GM18951 (cell line): Measurements from ENCODE around the gene IP6K1.
A peak's percentile ranks its signal among the peaks of the same experiment; 100 is the strongest.
"Not testable (repeated sequence)": the region's sequence is repeated elsewhere in the genome, so short reads cannot be mapped to it uniquely, and the experiment has no call there.

ENCODE experiments used
- POLR2A ChIP-seq: IDR thresholded peaks from 4 replicates; pipeline ENCODE4 v1.6.1; 2011; ENCODE audit warnings: mild to moderate bottlenecking; ENCODE audit not compliant: insufficient read length, insufficient read depth; ENCODE audit errors: extremely low read depth
- in situ Hi-C: fragments of 300-500 bp; cut with MboI; formaldehyde crosslinking; loops from one replicate; pipeline ENCODE4 v1.12.0; 2022; ENCODE audit warnings: low sequenced_read_pairs, mixed read lengths, inconsistent platforms; ENCODE audit not compliant: unreplicated experiment

Gene IP6K1

DNA sequence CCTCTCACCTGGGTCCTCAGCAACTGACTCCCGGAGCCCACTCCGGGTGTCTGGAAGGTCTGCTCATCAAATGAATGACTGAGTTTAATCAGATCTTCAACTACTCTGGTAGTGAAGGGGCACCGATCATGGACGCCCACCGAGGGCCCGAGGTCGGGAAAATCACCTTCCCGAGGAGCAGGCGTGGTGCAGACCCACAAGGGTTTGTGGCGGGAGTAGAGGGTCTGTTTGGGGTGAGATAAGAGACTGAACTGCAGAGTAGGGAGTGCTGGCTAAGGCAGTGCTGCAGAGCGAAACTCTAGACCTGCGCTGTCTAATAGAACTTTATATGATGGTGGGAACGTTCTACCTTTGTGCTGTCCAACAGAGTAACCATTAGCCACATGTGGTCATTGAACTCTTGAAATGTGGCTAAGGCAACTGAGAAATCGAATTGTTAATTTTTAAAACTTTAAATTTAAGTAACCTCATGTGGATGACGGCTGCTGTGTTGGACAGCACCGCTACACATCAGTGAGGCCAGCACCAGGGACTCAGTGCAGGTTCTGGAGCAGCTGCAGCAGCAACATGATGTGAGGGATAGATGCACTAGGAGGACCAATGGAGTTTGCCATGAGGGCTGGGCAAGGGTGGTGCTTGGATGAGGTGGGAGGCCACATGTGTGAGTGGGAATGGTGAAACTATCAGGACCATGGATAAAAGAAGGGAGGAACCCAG lies 96.3 kb downstream of the IP6K1 start:
- in situ Hi-C loops, result not testable (repeated sequence)

DNA sequence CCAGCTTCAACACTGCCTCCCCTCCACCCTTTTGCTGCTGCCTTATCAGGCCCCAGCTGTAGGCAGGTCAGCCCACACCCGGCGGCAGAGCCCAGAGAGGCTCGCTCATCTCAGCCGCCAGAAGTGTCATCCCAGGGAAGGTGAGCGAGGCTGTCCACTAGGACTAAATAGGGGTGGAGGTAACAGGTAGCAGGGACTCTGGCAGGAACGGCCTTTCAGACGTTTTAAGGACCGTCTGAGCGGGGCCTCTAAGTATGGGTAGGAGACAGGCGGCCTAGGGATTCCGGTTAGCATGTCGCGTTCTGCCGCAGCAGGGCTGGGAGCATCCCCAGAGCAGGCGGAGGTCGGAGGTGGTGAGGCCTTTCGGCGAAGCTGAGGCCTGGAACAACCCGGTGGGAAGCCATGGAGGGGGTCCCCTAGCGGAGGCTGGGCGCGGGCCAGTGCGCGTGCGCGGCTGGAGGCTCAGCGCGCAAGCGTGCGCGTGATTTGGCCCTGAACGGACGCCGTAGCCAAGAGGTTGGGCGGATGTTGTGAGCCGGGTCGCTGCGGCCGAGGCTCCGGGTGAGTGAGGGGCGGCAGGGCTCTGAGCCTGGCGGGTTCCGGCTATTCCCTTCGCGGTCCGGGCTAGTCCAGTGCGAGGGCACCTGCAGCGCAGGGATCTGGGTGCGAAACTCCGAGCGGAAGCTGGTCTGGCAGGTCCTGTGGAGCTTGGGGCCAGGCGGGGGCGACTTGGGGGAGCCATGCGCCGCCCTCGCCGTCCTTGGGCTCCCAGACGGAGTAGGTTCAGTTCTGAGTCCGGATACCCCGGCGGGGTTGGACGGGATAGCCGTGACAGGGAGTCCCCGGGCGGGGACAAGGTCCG lies 97.1 kb downstream of the IP6K1 start, which contains the start of the genes MST1 and RNF123:
TSS of gene MST1 (minus strand) at position 429 of the 862 bp plus-strand sequence. CDS start 783 bp downstream, outside the sequence.
TSS of gene RNF123 (plus strand) at position 512 of the 862 bp plus-strand sequence. CDS start 1,609 bp downstream, outside the sequence.
- TF ChIP-seq POLR2A, result peak; percentile 77
- in situ Hi-C loops, result no loop called here

DNA sequence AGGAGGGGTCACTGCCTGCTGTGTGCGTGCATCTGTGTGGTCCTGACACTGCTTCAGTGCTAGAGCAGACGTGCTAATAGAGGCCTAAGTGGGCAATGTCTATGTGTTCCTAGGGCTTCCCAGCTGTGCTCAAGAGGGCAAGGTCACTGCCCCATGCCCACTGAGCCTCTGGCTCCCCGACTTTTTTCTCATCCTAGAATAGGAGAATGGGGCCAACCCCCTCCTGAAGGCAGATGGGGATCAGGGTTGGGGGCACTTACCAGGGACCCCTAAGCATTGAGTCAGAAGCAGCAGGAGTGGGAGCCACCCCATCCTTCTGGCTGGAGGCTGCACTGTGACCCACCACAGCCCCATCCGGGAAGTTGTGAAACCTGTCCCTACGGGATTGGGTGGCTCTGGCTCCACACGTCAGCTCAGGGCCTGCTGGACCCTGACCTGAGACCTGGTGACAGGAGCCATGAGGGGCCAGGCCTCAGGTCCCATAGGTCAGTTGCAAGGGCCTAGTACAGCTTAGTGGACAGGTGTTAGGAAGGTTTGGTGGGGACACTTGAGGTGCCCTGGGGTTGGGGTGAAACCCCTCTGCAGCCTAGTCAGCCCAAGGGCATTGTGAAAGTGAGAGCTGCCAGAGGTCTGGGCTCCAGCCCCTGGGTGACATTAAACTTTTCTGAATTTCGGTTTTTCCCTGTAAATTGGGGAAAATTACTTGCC lies 97.8 kb downstream of the IP6K1 start:
- in situ Hi-C loops, result not testable (repeated sequence)

DNA sequence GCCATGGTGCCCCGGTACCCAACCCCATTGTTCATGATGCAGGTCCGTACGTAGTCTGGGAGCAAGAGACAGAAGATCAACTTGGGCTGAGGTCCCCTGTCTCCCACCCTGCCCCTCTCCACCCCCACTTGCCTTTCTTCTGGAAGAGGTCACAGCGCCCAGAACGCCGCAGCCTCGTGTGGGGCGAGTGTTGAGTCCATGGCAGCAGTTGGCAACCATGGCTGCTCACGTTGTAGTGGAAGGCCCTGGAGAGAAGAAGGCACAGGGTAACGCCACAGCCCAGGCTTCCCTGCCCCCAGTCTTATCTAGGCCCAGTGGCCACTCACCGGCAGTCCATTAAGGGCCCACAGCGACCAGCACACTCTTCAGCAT lies 98.9 kb downstream of the IP6K1 start:
- in situ Hi-C loops, result not testable (repeated sequence)

DNA sequence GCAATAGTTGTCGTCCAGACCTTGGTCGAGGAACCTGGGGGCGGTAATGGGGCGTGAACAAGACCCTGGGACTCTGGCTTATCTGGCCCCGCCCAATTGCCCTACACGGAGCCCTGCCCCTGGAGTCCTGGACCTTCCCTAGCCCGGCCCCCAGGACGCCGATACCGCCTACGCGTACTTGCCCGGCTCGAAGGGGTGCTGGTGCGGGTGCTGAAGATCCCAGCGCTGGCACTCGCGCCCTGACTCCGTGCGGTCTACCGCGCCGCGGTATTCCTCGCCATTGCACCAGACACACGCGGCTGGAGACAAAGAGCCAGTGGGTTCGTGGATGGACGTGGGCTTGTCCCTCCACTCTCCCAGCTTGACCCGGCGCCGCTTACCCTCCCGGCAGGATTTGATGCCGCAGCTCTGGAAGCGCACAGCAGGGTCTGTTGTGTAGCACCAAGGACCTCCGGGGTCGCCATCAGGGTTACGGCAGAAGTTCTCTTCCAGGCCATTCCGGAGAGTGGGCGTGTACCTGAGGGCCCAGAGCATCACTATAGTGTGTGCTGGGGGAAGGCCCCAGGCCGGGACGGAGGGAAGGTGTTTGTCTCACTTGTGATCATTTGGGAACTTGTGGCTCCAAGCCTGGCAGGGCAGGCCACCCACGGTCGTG lies 99.4 kb downstream of the IP6K1 start:
- in situ Hi-C loops, result not testable (repeated sequence)

DNA sequence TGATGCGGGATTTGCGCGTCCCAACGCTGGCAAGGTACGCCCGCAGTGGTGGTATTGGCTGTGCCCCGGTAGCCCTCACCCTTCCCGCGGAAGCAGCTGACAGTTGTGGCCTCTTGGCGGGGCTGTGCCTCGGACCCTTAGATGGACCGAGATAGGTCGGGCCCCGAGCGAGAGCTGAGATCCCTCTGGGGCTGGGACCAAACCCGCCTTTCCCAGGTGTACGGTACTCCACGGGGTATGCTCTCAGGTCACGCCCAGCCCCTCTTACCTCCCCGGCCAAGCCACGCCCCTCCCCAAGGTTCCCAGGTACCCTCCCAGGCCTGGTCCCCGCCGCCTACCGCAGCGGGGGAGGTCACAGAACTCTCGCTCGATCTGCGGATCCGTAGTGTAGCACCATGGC lies 100.0 kb downstream of the IP6K1 start:
- in situ Hi-C loops, result not testable (repeated sequence)

DNA sequence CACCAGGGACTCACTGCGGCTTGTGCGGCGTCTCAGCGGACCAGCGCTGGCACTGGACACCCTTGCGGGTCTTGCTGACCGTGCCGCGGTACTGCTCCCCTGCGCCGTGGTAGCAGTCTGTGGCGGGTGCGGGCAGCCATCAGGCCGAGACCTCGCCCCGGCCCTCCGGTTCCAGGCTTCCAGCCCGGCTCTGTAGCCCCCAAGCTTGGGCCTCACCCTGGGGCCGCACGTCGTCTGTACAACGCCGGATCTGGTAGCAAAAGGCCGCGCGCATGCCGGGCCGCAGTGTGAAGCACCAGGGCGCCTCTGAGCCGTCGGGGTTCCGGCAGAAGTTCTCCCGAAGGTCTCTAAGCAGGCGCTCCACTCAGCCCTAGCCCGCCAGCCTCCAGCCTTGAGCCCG lies 100.5 kb downstream of the IP6K1 start:
- in situ Hi-C loops, result not testable (repeated sequence)

DNA sequence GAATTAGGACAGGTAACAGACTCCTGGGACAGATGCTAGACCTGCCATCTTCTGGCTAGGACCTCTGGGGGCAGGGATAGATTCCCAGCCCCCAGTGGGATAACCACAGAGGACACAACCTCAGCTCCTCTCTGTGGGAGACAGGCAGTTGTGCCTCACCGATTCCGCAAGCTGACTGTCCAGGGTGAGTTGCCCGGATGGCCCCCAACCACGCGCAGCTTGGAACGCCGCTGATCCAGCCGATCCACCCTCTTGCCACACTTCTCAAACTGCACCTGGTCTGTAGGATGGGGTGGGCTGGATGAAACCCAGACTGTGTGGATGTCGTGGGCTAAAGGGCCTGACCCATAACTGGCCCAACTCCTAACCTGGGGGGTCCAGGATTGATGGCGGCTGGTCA lies 101.2 kb downstream of the IP6K1 start:
- in situ Hi-C loops, result not testable (repeated sequence)

DNA sequence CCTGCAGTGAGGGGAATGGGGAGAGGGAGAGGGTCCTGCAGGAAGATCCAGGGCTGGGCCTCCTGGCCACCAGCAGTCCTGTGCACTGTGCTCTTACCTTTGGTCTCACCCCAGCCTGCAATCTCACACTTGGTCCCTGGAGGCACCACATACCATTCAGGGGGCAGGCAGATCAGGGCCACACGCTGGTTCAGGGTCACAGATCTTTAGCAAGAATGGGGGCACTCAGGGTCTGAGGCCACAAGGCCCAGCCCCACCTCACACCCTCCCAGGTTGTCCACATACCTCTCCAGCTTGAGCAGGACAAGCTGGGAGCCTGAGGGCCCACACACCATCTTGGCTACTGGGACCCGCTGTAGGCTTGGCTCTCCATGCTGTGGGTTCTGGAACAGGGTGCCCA lies 101.9 kb downstream of the IP6K1 start:
- in situ Hi-C loops, result not testable (repeated sequence)

DNA sequence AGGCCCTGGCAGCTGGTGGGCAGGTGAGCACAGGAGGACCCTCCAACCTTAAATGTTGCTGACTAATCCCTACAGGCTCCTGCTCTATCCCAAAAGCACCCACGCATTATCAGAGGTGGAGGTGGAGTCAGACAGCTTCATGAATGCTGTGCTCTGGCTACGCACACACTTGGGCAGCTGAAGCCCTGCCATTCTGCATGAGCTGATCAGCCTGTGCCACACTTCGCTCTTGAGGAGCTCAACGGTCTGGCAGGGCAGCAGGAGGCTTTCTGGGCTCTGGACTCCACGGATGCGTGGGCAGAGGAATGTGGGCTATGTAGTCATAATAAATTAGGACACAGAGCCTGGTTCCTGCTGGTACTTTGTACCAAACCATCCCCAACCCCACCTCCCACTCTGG lies 103.2 kb downstream of the IP6K1 start:
- no peak for TF ChIP-seq POLR2A
- in situ Hi-C loops, result no loop called here

DNA sequence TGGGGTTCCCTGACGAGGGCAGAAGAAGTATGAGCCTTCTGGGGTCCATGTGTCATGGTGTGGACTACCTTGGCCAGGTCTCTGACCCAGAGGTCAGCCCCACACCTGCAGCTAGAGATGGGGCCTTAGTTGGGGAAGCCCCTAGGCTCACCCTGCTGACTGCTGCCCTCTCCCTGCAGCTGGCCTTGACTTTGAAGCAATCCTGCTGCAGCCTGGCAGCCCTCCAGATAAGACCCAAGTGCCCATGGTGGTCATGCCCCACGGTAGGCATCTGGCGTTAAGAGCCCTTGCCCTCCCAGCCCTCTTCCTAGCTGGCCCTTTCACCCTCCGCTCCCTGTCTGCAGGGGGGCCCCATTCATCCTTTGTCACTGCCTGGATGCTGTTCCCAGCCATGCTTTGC lies 104.8 kb downstream of the IP6K1 start:
- in situ Hi-C loops, result no loop called here
- TF ChIP-seq POLR2A, result no peak

DNA sequence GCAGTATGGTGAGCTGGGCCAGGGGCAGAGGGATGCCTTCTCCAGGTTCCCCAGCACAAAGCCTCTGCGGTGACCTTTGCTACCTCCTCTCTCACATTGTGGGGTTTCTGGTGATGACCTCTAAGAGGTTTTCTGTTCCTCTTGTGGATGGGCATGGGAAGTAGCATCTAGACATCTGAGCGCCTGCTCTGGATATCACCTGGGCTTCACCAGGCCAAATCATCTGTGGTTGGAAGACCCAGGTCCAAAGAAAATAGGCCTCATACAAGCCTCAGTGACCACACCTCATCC lies 105.2 kb downstream of the IP6K1 start:
- in situ Hi-C loops, result no loop called here
- no peak for TF ChIP-seq POLR2A

DNA sequence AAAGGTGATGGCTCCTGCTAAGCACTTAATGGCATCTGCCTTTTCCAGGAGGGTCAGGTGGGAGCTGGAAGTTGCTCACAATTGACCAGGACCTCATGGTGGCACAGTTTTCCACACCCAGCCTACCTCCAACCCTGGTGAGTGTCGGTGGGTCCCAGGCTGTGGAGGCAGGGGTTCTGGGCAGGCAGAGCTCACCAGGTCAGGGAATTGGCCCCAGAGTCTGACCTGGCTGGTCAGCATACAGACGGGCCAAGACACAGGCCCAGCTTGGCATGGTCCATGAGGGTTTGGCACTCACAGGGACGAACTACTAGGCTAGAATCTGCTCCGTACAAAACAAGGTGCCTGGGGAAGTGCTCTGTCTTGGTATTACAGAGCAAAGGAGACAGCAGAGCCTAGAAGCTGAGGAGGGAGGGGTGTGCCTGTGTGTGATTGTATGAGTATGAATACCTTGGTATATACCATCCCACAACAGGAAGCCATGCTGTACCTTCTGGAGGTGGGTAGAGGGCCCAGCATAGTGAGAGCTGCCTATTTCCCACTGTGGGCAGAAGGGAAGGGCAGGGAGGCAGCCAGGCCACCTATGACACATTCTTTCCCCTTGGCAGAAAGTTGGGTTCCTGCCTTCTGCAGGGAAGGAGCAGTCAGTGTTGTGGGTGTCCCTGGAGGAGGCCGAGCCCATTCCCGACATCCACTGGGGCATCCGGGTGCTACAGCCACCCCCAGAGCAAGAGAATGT lies 105.7 kb downstream of the IP6K1 start:
- in situ Hi-C loops, result no loop called here
- no peak for TF ChIP-seq POLR2A
